ENCODE measurements around the gene MAVS. TPM values are rescaled to one million over a fixed set of nuclear protein-coding genes. Genes with fewer than 3 reads are reported as not detected.
"Not testable (repeated sequence)": the region's sequence is repeated elsewhere in the genome, so short reads cannot be mapped to it uniquely, and the experiment has no call there.

MAVS gene
- polyA plus RNA-seq, 4 donors, result 18.8 to 32.2 (median 27.3) TPM

DNA sequence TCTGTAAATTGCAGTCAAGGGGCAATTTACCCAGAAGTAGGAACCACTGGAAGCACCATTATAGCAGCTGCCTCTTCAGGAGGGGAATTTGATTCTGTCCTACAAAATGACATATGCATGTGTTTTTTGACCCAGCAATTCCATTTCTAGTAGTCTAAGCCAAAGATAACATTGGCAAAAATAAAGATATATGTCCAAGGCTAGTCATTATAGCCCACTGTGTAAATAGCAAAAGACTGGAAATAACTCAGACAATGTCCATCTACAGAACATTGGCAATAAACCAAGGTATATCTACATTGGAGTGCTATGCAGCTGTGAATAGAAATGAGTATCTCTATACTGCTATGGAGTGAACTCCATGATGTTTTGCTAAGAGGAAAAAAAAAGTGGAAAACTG lies 30.0 kb downstream of the MAVS start:
- no peak for DNase-seq (ENCODE audit: low read depth in 4 of 4, low spot score in 3 of 4)

DNA sequence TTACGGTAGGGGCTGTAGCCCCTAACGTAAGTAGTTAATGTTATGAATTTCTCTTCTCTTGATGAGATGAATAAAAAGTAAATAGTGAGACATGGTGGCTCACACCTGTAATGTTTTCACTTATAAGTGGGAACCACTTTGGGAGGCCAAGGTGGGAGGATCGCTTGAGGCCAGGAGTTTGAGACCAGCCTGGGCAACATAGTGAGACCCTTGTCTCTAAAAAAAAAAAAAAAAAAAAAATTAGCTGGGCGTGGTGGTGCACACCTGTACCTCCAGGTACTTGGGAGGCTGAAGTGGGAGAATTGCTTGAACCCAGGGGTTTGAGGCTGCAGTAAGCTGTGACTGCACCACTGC lies 32.3 kb downstream of the MAVS start:
- DNase-seq (ENCODE audit: low read depth in 4 of 4, low spot score in 3 of 4), result not testable (repeated sequence)

DNA sequence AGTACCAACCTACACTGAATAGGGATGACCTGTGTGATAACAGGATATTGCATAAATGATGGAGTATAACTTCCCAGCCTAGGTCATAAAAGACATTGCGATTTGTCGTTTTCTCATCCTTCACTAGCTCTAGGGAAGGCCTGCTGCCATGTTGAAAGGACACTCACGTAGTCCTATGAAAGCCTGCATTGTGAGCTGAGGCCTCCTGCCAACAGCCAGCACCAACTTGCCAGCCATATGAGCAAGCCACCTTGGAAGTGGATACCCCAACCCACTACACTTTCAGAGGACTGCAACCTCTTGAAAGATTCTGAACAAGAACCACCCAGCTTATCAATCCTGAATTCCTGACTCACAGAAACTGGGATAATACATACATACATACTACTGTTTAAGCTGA lies 39.1 kb downstream of the MAVS start:
- no peak for DNase-seq (ENCODE audit: low read depth in 4 of 4, low spot score in 3 of 4)

DNA sequence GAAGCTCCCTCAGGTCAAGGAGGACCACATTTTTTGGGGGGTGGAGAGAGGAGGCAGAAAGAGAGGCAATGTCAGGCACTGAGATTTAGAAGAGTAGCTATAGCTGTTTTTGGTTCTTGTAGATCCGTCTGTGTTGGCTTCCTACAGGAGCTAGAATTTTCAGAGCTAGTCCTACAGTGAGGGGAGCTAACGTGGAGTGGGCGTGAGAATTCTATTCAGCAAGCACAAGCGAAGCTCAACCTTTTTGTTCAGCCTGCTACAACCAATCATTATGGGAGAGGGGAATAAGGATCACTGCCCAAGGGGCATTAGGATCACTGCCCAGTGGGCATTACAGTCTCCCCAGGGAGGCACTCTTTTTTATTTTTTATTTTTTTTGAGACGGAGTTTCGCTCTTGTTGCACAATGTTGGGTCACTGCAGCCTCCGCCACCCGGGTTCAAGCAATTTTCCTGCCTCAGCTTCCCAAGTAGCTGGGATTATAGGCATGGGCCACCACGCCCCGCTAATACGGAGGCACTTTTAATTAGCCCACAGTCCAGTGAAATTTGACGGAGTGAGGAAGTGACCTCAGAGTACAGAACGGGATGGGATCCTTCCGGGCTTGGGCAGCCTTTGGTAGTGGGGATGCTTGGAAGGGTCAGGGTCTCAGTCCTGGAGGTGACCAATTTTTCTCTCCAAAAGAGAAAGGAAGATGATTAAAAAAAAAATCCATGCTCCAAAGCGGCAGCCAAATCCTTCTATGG lies 41.4 kb downstream of the MAVS start:
- DNase-seq (ENCODE audit: low read depth in 4 of 4, low spot score in 3 of 4), result no peak

DNA sequence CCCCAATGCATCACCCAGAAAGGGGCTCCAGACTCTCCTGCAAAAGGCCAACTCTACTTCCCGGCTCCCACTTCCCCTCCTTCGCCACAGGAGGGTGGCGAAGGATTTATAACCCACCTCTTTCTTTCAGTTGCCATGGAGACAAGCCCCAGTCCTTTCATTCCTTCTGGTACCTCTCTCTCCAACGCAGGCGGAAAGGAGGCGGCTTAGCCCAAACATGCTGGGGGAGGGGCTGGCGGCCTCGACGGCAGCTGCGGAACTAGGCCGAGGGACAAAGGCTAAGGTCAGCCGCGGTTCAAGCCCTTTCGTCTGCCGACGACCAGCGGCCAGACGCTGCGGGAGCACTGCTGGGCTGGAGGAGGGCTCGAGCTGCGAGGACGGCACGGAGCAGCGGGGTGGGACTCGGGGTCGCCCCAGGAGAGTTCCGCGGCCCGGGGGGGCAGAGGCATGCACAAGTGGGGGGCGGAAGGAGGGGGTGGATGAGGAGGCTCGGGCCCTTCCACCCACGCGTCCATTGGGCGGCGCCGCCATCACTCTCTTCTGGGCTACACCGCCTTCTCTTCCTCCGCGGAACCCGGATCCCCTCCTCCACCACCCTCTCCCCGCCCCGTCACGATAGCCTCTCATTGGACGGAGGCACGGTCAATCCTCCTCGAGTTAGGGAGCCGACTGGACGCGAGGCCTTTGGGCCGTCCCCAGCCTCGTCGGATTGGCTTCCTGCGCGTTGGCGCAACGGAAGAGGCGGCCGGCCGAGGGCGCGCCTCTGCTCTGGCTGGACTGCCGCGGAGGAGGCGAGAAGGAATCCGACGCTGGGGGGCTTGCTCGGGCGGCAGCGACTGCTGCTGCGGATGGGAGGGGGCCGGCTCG lies 42.2 kb downstream of the MAVS start, which contains the start of gene PANK2:
PANK2 (plus strand) TSS at position 766 of the 867 bp plus-strand sequence.
- peak; percentile 96 to 99 (median 98) for DNase-seq (ENCODE audit: low read depth in 4 of 4, low spot score in 3 of 4)

DNA sequence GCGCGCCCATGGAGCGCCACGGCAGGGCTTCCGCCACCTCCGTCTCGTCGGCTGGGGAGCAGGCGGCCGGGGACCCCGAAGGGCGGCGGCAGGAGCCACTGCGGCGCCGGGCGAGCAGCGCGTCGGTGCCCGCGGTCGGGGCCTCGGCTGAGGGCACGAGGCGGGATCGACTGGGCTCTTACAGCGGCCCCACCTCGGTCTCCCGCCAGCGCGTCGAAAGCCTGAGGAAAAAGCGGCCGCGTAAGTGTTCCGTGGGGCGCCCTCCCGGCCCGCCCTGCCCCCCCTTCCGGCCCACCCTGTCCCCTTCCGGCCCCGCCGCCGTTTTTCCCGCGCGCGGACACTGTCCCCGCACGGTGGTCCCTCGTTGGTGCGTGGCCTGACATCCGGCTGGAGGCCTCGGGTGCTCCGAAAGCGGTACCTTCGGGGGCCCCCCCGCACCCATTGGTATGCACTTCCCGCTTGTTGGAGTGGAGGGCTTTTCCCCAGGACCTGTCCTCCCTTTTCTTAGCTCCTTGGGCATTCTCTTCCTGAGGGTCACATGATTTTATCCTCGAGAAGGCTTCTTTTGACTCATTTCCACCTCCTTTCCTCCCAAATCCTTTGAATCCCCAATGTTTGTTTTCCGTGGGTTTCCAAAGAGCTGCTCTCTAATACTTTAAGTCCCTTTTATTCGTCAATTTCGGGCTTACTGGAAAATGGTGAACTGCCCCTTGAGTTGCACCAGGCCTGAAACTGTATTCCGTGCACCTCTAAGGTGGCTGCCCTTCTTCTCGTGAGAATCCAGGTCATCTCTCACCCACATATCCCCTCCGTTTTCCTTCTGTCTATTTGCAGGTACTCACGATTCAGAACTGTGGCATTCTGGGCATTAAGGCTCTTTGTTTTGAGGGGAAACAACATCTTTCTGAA lies 43.1 kb downstream of the MAVS start:
- DNase-seq (ENCODE audit: low read depth in 4 of 4, low spot score in 3 of 4), result no peak

DNA sequence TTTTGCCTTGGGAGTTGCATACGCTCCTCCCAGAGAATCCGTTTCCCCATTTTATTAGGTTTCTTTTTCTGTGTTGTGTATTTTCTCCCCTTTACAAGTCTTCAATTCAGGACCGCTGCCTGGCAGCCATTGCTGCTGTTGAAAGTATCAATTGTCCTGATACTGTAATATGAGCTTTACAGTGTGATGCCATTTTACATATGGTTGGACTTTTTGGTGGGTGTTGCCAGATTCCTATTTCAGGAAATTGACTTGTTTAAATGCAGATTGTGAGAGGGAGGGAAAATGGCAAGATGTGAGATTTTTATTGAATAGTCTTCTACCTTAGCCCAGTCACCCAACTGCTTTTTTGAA lies 43.7 kb downstream of the MAVS start:
- DNase-seq (ENCODE audit: low read depth in 4 of 4, low spot score in 3 of 4), result no peak

DNA sequence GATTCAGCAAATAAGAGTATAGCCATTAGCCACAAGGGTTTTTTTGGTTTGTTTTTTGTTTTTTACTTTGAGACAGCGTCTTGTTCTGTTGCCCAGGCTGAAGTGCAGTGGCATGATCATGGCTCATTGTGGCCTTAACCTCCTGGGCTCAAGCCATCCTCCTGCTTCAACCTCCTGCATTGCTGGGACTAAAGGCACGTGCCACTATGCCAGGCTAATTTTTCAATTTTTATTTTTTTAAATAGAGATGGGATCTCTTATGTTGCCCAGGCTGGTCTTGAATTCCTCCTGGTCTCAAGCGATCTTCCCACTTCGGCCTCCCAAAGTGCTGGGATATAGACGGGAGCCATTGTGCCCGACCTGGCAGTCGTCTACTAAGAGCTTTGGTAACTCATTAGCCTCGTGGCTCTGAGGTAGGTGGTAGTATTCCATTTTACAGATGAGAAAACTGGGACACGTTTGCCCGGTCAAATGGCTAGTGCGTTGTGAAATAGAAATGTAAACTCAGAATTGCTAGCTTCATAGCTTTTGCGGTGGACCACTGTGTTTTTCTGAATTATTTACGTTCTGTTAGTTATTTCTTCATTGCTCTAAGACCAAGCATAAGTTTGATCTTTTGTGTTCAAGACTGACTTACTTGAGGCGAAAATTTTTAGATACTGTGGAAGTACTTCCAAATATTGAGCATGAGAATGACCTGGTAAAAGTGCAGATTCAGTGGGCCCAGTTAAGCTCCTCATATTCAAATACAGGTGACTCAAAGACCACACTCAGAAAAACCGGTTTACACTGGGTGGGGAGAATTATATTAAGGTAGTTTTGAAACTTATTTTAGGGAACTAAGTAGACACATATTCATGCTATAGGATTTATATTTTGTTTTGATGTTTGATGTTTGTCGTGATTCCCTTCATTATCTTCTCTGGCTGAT lies 44.6 kb downstream of the MAVS start:
- DNase-seq (ENCODE audit: low read depth in 4 of 4, low spot score in 3 of 4), result no peak

DNA sequence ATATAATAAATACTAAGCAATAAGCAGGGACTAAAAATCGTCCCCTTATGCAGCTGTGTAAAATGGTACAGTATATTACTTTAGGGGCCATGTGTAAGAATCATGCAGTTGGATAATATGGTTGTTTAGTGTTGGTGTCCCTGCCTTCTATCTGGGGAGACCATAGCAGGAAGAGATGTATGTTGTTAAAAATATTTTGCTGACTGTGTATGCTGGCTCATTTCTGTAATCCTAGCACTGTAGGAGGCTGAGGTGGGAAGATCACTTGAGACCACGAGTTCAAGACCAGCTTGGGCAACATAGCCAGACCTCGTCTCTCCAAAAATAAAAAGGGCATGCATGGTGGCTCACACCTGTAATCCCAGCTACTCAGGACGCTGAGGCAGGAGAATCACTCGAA lies 48.2 kb downstream of the MAVS start:
- DNase-seq (ENCODE audit: low read depth in 4 of 4, low spot score in 3 of 4), result no peak

DNA sequence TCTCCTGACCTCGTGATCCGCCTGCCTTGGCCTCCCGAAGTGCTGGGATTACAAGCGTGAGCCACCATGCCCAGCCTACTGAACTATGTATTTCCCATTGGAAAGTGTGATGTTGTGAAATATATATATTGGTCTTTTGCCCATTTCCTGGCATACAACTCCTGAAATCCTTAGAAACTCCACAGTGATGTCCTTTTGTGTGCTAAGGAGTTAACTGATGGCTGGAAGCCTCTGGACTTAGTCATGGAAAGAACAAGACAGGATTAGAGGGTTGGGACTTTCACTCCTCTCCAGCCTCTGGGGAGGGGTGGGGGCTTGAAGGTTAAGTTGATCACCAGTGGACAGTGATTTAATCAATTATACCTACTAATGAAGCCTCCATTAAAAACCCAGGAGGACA lies 49.7 kb downstream of the MAVS start:
- DNase-seq (ENCODE audit: low read depth in 4 of 4, low spot score in 3 of 4), result no peak

DNA sequence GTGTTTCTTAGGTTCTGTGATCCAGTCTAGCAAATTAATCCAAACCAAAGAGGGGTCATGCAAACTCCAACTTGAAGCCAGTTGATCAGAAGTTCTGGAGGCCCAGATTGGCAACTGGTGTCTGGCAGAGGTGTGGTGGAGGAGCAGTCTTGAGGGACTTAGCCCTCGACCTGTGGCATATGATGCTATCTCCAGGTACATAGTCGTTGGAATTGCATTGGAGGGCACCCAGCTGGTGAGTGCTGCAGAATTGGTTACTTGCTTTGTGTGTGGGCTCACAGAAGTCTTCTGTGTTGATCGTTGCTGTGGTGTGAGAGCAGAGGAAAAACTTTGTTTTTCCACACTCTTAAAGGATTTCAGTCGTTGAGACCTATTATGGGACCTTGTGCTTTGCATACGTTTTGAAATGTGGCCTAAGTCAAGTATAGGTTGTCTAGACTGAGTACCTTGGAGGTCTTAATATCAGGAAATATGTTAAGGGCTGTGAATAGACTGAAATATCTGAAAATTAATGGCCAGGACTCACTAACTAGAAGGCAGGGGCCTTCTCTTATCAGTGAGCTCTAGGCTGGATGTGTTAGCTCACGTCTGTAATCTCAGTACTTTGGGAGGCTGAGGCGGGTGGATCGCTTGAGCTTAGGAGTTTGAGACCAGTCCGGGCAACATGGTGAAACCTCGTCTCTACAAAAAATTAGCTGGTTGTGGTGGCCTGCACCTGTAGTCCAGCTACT lies 50.4 kb downstream of the MAVS start:
- DNase-seq (ENCODE audit: low read depth in 4 of 4, low spot score in 3 of 4), result no peak

DNA sequence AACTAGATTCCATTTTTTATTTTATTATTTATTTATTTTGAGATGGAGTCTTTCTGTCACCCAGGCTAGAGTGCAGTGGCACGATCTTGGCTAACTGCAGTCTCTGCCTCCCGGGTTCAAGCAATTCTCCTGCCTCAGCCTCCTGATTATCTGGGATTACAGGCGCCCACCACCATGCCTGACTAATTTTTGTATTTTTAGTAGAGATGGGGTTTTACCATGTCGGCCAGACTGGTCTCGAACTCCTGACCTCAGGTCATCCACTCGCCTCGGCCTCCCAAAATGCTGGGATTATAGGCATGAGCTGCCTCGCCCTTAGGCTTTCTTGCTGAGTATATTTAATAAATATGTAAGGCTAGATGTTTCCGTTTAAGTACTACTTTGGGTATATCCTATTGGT lies 51.5 kb downstream of the MAVS start:
- DNase-seq (ENCODE audit: low read depth in 4 of 4, low spot score in 3 of 4), result not testable (repeated sequence)

DNA sequence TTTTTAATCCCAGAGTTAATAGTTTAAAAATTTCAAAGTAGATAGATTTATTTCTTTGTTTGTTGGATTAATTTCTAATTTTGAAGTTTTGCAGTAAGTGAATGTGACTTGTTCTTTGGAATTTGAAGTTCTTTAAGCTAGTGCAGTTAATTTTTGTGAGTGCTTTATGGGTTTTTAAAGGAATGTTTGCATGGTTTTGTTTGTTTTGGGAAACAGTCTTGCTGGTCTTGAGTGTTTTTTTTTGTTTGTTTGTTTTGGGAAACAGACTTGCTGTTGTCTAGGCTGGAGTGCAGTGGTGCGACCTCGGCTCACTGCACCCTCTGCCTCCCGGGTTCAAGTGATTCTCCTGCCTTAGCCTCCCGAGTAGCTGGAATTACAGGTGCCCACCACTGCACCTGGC lies 52.0 kb downstream of the MAVS start:
- no peak for DNase-seq (ENCODE audit: low read depth in 4 of 4, low spot score in 3 of 4)

DNA sequence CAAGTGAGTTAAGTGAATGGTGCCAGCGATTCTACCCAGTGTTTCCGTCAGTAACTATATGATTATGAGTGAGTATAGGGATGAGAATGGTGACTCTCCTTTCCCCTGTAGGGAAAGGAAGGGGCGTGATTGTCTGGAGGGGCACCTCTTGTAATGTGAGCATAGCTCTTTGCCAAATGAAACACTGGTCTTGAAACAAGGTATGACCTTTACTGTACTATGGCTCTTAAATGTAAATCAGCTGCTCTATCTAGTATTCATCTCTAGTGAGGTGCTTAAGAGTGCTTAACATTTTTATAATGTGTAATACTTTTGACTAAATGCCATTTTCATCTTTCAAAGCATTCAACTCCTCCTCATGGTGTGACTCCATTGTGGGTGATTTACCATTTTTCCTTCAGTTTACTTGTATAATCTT lies 53.6 kb downstream of the MAVS start:
- DNase-seq (ENCODE audit: low read depth in 4 of 4, low spot score in 3 of 4), result no peak

DNA sequence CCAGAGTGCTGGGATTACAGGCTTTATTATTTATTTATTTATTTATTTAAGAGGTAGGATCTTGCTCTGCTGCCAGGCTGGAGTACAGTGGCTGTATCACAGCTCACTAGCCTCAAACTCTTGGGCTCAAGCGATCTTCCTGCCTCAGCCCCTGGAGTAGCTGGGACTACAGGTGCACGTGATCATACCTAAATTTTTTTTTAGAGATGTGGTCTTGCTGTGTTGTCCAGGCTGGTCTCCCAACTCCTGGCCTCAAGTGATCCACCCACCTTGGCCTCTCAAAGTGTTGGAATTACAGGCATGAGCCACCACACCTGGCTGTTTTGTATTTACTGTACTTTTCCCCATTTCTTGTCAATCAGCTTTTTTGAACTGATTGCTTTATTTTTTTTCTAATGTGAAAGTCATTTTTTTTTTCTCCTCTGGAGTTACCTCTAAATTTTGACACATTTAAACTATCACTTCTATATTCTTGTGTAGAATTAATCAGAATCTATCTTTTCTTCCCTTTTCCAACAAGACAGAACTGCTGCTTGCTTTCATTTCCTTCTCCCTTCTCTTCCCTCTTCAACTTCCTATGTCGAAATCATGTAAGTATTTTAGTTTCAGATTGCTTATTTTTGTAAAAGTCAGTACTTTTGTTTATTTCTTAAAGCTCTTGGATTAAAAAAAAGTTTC lies 54.5 kb downstream of the MAVS start:
- DNase-seq (ENCODE audit: low read depth in 4 of 4, low spot score in 3 of 4), result no peak

DNA sequence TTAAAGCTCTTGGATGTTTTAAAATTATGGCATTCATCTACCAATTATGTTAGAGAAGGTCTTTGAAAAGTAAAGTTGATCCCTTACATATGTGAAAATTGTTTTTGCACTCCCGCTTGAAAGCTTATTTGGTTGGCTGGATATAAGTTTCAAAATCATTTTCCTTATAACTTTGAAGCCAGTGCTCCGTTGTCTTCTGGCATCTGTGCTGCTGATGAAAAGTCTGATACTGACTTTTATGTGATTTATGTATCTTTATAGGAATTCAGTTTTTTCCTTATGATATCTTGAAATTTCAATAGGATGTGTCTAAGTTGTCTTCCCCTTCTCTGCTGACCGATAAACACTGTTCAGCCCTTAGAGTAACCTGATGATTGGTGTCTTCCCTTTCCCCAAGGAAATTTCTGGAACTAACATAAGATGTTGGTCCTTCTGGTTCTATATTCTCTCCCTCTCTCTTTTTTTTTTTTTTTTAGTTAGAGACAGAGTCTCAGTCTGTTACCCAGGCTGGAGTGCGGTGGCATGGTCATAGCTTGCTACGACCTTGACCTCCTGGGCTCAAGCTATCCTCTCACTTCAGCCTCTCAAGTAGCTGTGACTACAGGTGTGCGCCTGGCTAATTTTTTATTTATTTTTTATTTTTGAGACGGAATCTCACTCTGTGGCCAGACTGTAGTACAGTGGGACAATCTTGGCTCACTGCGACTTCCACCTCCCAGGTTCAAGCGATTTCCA lies 55.2 kb downstream of the MAVS start:
- DNase-seq (ENCODE audit: low read depth in 4 of 4, low spot score in 3 of 4), result no peak

DNA sequence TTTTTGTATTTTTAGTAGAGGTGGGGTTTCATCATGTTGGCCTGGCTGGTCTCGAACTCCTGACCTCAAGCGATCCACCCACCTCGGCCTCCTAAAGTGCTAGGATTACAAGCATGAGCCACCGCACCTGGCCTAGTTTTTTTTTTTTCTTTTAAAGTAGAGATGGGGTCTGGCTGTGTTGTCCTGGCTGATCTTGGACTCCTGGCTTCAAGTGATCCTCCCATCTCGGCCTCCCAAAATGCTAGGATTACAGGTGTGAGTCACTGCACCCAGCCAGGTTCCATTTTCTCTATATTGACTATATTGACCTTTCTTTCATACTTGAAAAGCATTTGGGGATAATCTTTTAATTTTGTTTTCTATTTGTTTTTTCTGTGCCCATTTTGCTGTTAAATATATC lies 55.8 kb downstream of the MAVS start:
- DNase-seq (ENCODE audit: low read depth in 4 of 4, low spot score in 3 of 4), result no peak

DNA sequence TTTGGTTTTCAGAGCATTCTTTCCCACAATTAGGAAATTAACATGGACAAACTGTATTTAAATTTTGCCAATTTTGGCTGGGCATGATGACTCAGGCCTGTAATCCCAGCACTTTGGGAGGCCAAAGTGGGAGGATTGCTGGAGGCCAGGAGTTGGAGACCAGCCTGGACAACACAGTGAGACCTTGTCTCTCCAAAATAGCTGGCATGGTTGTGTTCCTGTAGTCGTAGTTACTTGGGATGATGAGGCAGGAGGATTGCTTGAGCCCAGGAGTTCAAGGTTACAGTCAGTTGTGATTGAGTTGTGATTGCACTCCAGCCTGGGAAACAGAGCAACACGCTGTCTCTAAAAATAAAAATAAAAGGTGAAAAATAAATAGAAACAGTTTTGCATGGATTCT lies 57.6 kb downstream of the MAVS start:
- no peak for DNase-seq (ENCODE audit: low read depth in 4 of 4, low spot score in 3 of 4)
